AG09309 (cell line): ENCODE measurements around the gene RALBP1.

Source experiments
- DNase-seq: peaks from one replicate; pipeline ENCODE4 v3.0.0-alpha.2; 2010; ENCODE audit warnings: low read depth
- H3K4me3 ChIP-seq: 2 replicates; pipeline ENCODE4 v1.5.1; 2011; ENCODE audit warnings: mild to moderate bottlenecking, low read depth, low read length, moderate library complexity; ENCODE audit not compliant: control insufficient read depth
- CTCF ChIP-seq: IDR thresholded peaks from 2 replicates; pipeline ENCODE4 v1.5.1; 2011; ENCODE audit warnings: mild to moderate bottlenecking, low read depth, low read length, inconsistent platforms; ENCODE audit not compliant: insufficient read depth, control insufficient read depth; ENCODE audit errors: missing control alignments

RALBP1 gene

DNA sequence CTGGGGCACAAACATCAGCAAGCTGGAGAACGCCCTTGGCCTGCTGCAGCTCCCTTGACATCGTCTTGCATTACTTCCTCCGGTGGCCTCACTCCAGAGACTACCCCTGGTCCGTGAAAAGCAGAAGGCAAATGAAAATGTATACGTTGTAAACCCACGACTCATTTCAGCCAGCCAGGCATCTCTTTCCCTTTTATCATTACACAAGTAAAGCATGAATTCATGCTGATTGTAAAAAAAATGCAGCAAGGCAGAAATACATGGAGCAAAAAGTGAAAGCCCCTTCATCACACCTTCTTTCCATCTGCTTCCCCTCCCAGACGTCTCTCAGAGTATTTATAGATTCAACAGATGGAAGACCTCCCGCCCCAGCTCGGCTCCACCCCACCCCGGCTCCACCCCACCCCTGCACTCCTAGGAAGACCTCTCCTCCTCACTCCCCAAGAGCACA is 41.6 kb upstream of the RALBP1 start:
- H3K4me3 ChIP-seq: no peak overlapping the region
- TF ChIP-seq CTCF: no peak
- DNase-seq: no peak

DNA sequence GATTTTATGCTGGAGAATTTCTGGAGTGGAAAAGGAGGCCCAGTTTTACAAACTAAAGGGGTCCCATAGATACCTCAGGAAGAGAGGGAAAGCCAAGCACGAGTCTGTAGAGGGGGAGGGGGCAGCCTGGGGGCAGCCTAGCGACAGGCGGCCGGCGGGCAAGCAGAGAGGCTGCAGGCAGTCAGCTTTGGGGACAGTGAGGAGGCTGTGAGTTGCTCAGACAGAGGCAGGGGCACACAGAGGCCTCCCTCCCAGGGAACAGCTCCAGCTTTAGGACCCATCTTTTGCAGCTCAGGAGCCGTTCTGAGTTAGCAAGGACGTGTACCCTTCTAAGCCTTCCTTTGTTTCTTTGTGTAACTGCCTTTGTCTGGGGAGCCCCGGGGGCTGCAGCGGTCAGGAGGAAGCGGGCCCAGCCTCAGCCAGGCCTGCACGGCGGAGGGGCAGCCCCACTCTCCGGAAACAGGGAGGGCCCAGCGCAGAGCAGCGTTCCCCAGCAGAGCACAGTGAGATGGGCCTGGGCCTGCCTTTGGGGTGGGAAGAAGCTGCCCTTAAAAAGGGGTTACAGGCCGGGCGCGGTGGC is 41.1 kb upstream of the RALBP1 start:
- no peak overlapping the region for H3K4me3 ChIP-seq
- DNase-seq: no peak
- no peak for TF ChIP-seq CTCF

GRCh38 chr18:9435041-9435440 is 40.3 kb upstream of the RALBP1 start:
- no peak for TF ChIP-seq CTCF
- no peak for DNase-seq
- no peak overlapping the region for H3K4me3 ChIP-seq

GRCh38 chr18:9436206-9436929 is 38.9 kb upstream of the RALBP1 start:
- no peak overlapping the region for H3K4me3 ChIP-seq
- no peak for TF ChIP-seq CTCF
- DNase-seq: no peak

GRCh38 chr18:9437021-9437437 is 38.3 kb upstream of the RALBP1 start:
- no peak for TF ChIP-seq CTCF
- no peak overlapping the region for H3K4me3 ChIP-seq
- DNase-seq: no peak

DNA sequence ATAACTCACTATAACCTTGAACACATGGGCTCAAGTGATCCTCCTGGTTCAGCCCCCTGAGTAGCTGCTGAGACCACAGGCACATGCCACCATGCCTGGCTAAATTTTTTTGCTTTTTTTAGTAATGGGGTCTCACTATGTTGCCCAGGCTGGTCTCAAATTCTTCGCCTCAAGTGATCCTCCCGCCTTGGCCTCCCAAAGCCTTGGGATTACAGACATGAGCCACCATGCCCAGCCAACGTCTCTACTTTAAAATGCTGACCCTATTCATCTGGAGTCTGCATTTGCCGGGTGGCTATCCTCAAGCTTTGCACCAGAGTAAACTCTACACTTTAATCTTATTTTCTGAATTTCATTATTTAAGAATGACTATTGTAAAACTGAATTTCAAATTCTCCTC is 37.6 kb upstream of the RALBP1 start:
- no peak for DNase-seq
- no peak overlapping the region for H3K4me3 ChIP-seq
- no peak for TF ChIP-seq CTCF

GRCh38 chr18:9441061-9441460 is 34.3 kb upstream of the RALBP1 start:
- no peak for DNase-seq
- no peak for TF ChIP-seq CTCF
- no peak overlapping the region for H3K4me3 ChIP-seq
